NCI-H774 (cell line): Measurements from ENCODE around the gene SORBS1.
A peak's percentile ranks its signal among the peaks of the same experiment; 100 is the strongest.

Experiments used
- DNase-seq: peaks from one replicate; lab custom pipeline; 2025; lab: John Stamatoyannopoulos, UW

SORBS1 gene

GRCh38 chr10:95343573-95343972 is 217.6 kb downstream of the SORBS1 start:
- no peak for DNase-seq

- DNase-seq, result no peak
Observed at GRCh38 chr10:95341716-95342130, 219.4 kb downstream of the SORBS1 start.

GRCh38 chr10:95339863-95340262 is 221.3 kb downstream of the SORBS1 start:
- DNase-seq, result no peak

GRCh38 chr10:95337423-95338160 is 223.6 kb downstream of the SORBS1 start:
- no peak for DNase-seq

GRCh38 chr10:95336702-95337101 is 224.5 kb downstream of the SORBS1 start:
- no peak for DNase-seq

GRCh38 chr10:95335933-95336699 is 225.1 kb downstream of the SORBS1 start:
- DNase-seq, result no peak

GRCh38 chr10:95334805-95335144 is 226.4 kb downstream of the SORBS1 start:
- DNase-seq, result no peak

- no peak for DNase-seq
Observed at GRCh38 chr10:95333997-95334804, 227.0 kb downstream of the SORBS1 start.

- DNase-seq, result no peak
Observed at GRCh38 chr10:95332666-95333249, 228.4 kb downstream of the SORBS1 start.

GRCh38 chr10:95331596-95332130 is 229.5 kb downstream of the SORBS1 start:
- DNase-seq, result no peak

- no peak for DNase-seq
Observed at GRCh38 chr10:95330966-95331453, 230.2 kb downstream of the SORBS1 start.

GRCh38 chr10:95329296-95329695 is 231.9 kb downstream of the SORBS1 start:
- no peak for DNase-seq

GRCh38 chr10:95328013-95328412 is 233.2 kb downstream of the SORBS1 start:
- no peak for DNase-seq

- DNase-seq, result peak; percentile 29
Observed at GRCh38 chr10:95327367-95327766, 233.8 kb downstream of the SORBS1 start.

- DNase-seq, result no peak
Observed at GRCh38 chr10:95326396-95326795, 234.8 kb downstream of the SORBS1 start.

- DNase-seq, result no peak
Observed at GRCh38 chr10:95325863-95326262, 235.3 kb downstream of the SORBS1 start.

- DNase-seq, result no peak
Observed at GRCh38 chr10:95324436-95325268, 236.5 kb downstream of the SORBS1 start.

GRCh38 chr10:95321554-95322301 is 239.4 kb downstream of the SORBS1 start:
- DNase-seq, result no peak

GRCh38 chr10:95319239-95319638 is 241.9 kb downstream of the SORBS1 start:
- no peak for DNase-seq

- no peak for DNase-seq
Observed at GRCh38 chr10:95315509-95315908, 245.7 kb downstream of the SORBS1 start.
